Measurements from ENCODE around the gene KRT74. TPM values are rescaled to one million over a fixed set of nuclear protein-coding genes. Genes with fewer than 3 reads are reported as not detected.

The KRT74 gene
- polyA plus RNA-seq, 1 experiment, result not detected

GRCh38 chr12:52552055-52552454, 21.6 kb downstream of the KRT74 start:
- no peak for TF ChIP-seq CTCF (IDR thresholded peaks at IDR 0.05; ENCODE audit: insufficient read depth, low read depth, low read length)
- H3K4me3 ChIP-seq (ENCODE audit: low read depth, low read length), result no peak overlapping the region
- H3K27me3 ChIP-seq (ENCODE audit: control insufficient read depth, insufficient read depth, low read length), result peaks cover 23% of the 10 kb centered on the region
- ChIA-PET POLR2A (no interaction called here), CTCF (interaction anchor here (0.7 to 2.8 kb wide), 2 partner anchors 9 to 12 kb away, joined by 3 to 6 read pairs; no protein-coding TSS in a partner anchor)
- no peak for DNase-seq (ENCODE audit: low read depth)
- H3K36me3 ChIP-seq (ENCODE audit: control insufficient read depth, insufficient read depth, low read length), result no peaks in the 10 kb centered on the region

DNA sequence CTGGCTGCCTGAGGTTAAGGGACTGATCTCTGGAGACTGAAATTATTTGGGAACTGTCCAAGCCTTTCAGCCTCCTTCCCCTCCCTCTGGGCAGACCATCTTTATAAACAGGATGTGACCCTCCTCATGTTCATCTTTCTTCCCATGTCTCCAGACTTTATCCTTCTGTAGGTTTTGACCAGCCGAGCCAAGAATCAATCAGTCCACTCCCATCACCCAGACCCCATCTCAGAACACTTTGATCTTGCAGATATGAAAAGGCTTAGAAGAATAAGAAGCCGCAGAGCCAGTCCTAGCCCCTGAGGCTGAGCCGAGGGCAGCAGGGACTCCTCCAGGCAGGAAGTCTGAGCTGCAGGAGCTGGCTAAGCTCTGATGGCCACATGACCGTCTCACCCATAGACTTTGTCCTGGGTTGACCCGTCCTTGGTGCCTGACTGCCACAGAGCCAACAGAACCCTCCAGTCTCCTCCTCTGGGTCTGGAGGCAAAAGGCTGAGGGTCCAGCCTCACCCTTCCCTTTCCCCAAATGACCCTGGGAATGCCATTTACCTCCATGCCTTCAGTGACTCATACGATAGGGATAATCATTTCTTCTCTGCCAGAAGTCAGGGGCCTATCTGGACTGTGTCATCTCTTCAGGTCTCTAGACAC, 22.3 kb downstream of the KRT74 start:
- no peak for DNase-seq (ENCODE audit: low read depth)
- ChIA-PET CTCF (interaction anchor here (0.7 to 2.8 kb wide), 2 partner anchors 10 to 11 kb away, joined by 3 to 6 read pairs; no protein-coding TSS in a partner anchor), POLR2A (no interaction called here)
- peaks cover 23% of the 10 kb centered on the region for H3K27me3 ChIP-seq (ENCODE audit: control insufficient read depth, insufficient read depth, low read length)
- no peak overlapping the region for H3K4me3 ChIP-seq (ENCODE audit: low read depth, low read length)
- no peaks in the 10 kb centered on the region for H3K36me3 ChIP-seq (ENCODE audit: control insufficient read depth, insufficient read depth, low read length)
- no peak for TF ChIP-seq CTCF (IDR thresholded peaks at IDR 0.05; ENCODE audit: insufficient read depth, low read depth, low read length)

GRCh38 chr12:52546126-52546525, 27.5 kb downstream of the KRT74 start:
- ChIA-PET POLR2A (no interaction called here), CTCF (interaction anchor here (0.9 to 1.3 kb wide), 5 partner anchors 30 to 319 kb away, joined by 3 to 4 read pairs (median 3); no protein-coding TSS in a partner anchor)
- H3K4me3 ChIP-seq (ENCODE audit: low read depth, low read length), result no peak overlapping the region
- DNase-seq (ENCODE audit: low read depth), result no peak
- TF ChIP-seq CTCF (IDR thresholded peaks at IDR 0.05; ENCODE audit: insufficient read depth, low read depth, low read length), result no peak
- no peaks in the 10 kb centered on the region for H3K36me3 ChIP-seq (ENCODE audit: control insufficient read depth, insufficient read depth, low read length)
- peaks cover 19% of the 10 kb centered on the region for H3K27me3 ChIP-seq (ENCODE audit: control insufficient read depth, insufficient read depth, low read length)

- H3K4me3 ChIP-seq (ENCODE audit: low read depth, low read length), result no peak overlapping the region
- DNase-seq (ENCODE audit: low read depth), result no peak
- H3K27me3 ChIP-seq (ENCODE audit: control insufficient read depth, insufficient read depth, low read length), result peaks cover 12% of the 10 kb centered on the region
- ChIA-PET POLR2A (no interaction called here), CTCF (interaction anchor here (1.3 kb wide), 1 partner anchor 338 kb away, joined by 4 read pairs; no protein-coding TSS in a partner anchor)
- TF ChIP-seq CTCF (IDR thresholded peaks at IDR 0.05; ENCODE audit: insufficient read depth, low read depth, low read length), result no peak
- no peaks in the 10 kb centered on the region for H3K36me3 ChIP-seq (ENCODE audit: control insufficient read depth, insufficient read depth, low read length)
Measured at GRCh38 chr12:52543985-52544883, 29.4 kb downstream of the KRT74 start.

- TF ChIP-seq CTCF (IDR thresholded peaks at IDR 0.05; ENCODE audit: insufficient read depth, low read depth, low read length), result no peak
- Histone ChIP-seq H3K36me3 (ENCODE audit: control insufficient read depth, insufficient read depth, low read length) (no peaks in the 10 kb centered on the region), H3K4me3 (ENCODE audit: low read depth, low read length) (no peak overlapping the region), H3K27me3 (ENCODE audit: control insufficient read depth, insufficient read depth, low read length) (peaks cover 10% of the 10 kb centered on the region)
- no peak for DNase-seq (ENCODE audit: low read depth)
- POLR2A ChIA-PET, result no interaction called here
- CTCF ChIA-PET, result no interaction called here
Measured at GRCh38 chr12:52542785-52543318, 30.8 kb downstream of the KRT74 start.
